A673 (cell line): Measurements from ENCODE around the gene PPM1E.

ENCODE experiments used
- EZH2 ChIP-seq: fragments of 200-600 bp; sonication (generic); IDR thresholded peaks from 2 replicates; pipeline ENCODE4 v1.6.1; 2017; ENCODE audit warnings: borderline replicate concordance, low read depth, mild to moderate bottlenecking, mixed read lengths, antibody characterized with exemption, low read length; ENCODE audit not compliant: poor library complexity, severe bottlenecking
- TF ChIP-seq, protein P1 (sequence below): fragments of 300-800, 200-600 bp; sonication (generic); conservative IDR thresholded peaks from 2 replicates; pipeline ENCODE4 v1.5.1; 2017; ENCODE audit warnings: low read depth, mild to moderate bottlenecking, antibody characterized with exemption, low read length, moderate library complexity, mixed read lengths

GRCh38 chr17:58969156-58969555 is 213.5 kb downstream of the PPM1E start:
- TF ChIP-seq, protein P1, sequence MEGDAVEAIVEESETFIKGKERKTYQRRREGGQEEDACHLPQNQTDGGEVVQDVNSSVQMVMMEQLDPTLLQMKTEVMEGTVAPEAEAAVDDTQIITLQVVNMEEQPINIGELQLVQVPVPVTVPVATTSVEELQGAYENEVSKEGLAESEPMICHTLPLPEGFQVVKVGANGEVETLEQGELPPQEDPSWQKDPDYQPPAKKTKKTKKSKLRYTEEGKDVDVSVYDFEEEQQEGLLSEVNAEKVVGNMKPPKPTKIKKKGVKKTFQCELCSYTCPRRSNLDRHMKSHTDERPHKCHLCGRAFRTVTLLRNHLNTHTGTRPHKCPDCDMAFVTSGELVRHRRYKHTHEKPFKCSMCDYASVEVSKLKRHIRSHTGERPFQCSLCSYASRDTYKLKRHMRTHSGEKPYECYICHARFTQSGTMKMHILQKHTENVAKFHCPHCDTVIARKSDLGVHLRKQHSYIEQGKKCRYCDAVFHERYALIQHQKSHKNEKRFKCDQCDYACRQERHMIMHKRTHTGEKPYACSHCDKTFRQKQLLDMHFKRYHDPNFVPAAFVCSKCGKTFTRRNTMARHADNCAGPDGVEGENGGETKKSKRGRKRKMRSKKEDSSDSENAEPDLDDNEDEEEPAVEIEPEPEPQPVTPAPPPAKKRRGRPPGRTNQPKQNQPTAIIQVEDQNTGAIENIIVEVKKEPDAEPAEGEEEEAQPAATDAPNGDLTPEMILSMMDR: no peak
- no peak for TF ChIP-seq EZH2
